NK-92 treated with Interleukin-12 subunit alpha and Interleukin-12 subunit beta, amount 100 ng/mL, for 24 hours (cell line): ENCODE measurements around the gene FAM83G.

ENCODE experiments used
- DNase-seq: peaks from one replicate; lab custom pipeline; 2025; lab: John Stamatoyannopoulos, UW

Gene FAM83G

DNA sequence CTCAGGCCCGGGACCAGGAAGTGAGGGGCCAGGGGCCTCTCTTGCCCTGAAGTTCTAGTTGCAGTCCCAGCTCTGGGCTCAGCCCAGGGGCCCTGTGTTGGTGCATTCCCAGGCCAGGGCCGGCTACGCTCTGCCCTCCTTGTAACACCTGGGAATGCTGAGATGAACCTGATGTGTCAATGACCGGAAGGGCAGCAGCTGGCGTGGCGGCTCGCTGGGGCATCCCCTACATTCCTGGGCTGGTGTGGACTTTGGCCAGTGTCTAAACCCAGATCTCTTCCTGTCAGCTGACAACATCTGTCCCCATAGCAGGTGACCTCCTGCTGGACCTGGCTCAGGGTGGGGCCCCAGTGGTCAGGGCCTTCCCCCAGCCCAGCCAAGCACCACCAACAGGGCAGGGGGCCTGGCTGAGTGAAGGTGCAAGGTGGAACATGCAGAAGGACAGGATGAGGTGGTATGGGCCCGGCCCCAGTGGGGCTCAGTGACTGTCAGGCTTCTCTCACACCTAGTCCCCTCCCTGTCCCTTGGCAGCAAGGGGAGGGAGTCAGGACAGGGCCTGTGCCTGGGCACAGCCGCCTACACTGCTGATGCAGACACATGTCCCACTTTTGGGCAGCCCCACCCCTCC, 15.9 kb downstream of the FAM83G start:
- no peak for DNase-seq

DNA sequence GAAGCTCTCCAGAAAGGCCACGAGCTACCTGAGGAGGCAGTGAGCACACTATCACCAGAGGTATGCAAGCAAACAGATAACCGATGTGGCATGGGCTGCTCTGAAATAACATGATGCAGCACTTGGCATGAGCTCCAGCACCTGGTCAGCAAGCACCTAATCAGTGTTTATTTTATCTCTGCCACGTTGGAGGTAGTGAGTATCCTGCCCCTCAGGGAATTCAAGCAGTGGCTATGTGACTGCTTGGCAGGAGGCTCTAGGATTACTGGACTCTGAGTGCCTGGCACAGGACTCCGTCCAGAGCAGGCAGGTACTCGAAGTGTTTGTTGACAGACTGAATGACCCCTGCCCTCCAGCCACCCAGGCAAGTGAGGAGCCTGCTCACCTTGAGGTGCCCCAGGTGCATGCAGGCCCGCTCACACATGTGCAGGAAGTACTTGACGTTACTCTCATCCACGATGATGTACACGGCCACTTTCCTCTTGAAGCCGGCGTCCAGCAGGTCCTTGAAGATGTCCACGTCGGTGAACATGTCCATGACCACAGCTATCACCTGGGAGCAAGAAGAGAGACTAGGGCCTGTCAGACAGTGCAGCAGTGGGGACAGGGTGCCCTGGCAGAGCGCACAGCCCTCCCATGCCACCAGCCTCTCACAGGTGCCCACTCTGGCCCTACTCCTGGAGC, 16.6 kb downstream of the FAM83G start:
- no peak for DNase-seq

DNA sequence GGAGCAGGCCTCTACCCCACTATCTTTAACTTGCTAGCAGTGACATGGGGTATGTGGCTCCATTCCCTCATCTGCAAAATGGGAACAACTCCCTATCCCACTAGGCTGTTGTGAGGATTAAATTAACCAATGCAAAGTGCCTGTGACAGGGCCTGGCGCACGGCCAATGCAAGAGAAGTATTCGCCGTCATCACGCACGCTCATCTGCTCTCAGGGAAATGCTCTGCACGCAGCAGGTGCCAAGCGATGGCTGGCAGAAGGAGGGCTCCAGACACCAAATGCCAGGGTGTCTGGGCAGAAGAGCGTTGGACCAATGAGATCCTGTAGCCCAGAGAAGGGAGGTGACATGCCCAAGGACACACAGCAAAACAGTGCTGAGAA, 17.3 kb downstream of the FAM83G start:
- no peak for DNase-seq

DNA sequence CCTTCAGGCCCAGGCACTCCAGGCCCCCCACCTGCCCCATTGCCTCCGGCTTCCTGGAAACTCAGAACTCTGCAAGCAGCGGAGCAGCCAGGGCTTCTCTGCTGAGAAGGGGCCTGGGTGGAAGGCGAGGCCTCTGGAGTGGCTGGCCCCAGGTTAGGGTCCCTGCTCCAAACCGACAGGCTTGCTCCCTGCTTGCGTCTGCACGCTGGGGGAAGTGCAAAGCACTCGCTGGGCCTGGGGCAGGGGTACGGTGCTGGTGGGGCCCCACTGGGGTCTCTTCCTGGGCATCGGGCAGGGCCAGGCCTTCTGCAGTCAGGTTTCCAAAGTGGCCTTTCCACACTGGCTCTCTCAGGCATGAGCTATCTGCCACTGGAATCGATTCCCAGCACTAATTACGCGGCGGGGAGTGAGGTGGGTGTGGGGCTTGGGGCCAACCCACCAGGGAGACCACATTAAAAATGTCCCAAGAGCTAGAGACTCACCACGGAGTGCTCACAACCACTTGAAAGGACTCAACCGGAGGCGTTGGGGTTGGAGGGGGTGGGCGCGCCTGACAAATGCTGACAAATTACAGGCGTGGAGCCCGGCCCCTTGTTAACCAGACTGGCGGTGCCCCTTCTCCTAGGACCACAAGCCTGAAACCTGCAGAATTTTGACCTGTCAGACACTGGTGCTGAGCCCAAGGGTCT, 17.9 kb downstream of the FAM83G start:
- no peak for DNase-seq

DNA sequence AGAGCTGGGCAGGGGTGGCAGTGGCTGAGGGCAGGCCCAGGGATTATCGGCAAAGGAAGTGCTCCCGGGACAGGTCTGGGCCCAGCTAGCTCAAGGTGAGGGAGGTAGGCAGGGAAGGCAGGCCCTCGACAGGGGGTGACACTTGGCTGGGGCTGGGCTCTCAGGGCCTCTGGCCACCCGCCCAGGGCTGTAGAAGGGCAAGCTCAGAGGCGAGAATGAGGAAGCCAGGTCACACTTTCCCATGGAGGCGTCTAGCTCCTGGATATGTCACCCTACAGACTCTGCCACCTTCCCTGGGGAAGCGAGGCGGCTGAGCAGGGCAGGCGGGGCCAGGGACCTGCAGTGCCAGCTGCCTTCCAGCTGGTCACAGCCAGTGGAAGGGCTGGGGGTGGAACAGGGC, 19.1 kb downstream of the FAM83G start:
- no peak for DNase-seq

DNA sequence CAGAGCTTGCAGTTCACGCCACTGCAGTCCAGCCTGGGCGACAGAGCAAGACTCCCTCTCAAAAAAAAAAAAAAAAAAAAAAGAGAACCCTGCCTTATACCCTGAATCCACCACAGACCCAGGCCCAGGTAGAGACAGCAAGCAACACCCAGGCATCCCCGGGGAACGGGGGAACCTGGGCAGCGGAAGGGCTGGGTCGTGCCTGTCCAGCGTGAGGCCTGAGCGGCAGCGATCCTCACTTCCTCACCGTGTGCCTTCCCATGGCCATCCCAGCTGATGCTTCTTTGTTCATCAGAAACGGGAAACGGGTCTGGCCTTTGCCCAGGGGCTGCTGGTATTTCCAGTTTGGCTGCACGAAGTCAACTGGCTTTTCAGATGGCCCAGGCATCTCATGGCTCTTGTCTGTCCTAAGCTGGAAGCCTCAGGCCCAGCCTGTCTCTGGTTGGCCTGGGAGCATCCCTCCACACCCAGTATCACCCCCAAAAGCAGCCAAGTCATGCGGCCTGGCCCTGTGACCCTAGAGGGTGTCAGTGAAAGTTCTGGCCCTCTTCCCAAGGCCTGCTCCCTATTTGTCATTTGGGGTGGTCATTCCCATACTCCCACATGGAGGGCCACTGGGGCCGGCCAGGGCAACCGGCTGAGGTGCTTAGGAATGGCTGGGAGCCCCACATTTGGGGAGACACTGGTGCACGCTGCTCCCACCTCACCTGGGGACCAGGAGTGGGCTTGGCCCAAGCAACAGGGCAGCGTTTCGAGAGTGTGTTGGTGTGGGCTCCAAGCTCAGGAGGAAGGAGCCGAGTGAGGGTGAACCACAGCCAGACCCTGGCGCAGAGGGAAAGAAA, 20.1 kb downstream of the FAM83G start:
- DNase-seq = no peak

DNA sequence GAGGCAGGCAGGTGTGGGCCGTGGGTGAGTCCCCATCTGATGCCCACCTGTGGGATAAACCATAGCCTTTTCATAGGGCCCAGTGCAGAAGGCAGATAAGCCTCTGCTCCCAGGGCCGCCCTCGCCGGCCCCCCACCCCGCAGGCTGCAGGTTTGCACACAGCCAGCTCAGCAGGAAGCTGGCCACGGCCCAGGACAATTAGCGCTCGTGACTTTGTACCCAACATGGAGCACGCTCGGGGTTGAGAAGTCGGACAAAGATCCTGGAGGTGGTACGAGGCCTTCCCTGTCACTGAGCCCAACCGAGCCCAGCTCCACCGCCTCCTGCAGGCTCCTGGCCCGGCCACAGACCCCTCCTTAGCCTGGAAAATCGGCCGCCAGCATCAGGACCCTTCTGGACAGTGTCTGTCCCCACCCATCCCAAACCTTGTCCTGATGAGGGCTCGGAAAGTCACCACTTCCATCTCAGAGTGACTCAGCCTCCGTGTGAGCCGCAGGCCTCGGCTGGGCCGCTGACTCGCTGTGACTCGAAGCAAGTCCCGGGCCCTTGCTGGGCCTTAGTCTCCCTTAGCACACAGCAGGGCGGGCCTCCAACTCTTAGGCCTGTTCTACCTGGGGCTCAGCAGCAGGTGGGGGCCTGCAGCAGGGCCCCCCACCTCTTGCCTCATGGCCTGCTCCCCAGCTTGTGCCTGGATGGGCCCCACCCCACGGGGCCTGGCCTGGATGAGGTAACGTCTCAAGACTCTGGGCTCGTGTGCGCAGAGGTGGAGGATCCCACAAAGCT, 22.7 kb downstream of the FAM83G start:
- no peak for DNase-seq

DNA sequence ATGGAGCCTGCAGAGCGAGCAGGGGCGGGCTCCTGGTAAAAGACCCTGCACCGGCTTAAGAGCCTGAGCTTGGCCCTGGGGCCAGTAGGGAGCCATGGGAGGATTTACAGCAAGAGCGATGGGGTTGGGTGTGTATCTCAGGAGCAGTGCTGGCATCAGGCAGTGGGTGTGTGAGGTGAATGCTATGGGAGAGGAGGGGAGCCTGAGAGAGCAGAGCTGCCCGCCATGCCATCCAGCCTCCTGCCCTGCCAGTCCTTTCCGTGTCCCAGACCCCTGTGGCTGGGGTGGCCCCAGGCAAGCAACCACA, 23.3 kb downstream of the FAM83G start:
- no peak for DNase-seq

DNA sequence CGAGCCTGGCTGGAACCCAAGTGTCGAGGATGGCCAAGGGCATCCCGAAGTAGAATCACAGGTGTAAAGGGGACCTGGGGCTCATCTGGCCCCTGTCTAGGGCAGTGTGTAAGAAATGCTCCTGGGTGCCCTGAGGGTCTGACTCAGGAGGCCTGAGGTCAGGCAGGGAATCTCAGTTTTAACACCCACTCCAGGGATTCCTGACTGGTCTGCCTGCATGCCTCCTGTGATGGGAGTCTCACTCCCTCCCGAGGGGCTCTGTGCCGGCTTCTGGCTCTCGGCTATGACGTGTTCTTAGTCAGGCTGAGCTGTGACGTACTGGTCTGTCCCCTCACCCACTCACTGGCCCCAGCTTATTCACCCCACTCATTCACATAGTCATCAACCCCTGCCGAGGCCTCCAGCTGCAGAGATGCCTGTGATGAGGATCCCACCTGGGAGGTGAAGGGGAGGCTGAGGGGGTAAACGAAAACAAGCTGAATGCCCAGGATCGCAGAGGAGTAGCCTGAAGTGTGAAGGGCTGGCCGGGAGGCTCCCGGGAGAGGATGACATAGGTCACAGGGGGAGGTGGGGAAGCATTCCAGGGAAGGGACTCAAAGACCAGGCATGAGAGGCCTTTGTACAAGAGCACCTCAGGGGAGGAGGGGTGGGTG, 23.8 kb downstream of the FAM83G start:
- DNase-seq = no peak

DNA sequence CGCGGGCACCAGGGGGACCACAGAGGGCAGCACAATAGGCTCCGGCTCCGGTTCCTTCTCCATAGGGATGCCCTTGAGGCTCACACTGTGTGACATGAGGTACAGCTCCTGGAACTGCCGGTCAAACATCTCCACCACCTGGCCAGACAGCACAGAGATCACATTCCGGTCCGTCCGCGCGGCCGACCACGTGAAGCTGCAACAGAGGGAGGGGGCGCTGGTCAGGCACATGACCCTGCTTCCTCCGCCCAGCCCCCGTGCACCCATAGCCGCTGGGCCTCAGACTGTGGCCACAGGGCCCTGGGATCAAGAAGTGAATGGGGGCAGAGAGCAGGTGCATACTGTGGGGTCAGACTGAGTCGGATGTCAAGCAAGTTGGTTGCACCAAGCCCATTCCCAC, 25.9 kb downstream of the FAM83G start:
- no peak for DNase-seq

DNA sequence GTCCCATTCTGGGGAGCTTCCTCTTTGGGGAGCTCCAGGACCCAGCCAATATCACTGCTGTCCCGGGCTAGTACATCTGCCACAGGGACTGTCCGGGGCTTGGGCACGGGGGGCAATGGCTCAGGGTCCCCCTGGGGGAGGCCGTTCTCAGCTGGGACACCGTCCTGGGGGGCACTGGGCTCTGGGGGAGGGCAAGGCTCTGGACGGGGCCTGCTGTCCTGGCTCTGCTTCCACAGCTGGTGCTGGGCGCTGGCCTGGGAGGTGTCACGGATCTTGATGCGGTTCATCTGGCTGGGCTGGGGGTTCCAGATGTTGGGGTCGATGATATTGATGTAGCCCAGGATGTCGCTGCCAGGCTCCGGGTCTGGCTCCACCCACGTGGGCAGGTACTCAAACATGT, 26.5 kb downstream of the FAM83G start:
- no peak for DNase-seq

DNA sequence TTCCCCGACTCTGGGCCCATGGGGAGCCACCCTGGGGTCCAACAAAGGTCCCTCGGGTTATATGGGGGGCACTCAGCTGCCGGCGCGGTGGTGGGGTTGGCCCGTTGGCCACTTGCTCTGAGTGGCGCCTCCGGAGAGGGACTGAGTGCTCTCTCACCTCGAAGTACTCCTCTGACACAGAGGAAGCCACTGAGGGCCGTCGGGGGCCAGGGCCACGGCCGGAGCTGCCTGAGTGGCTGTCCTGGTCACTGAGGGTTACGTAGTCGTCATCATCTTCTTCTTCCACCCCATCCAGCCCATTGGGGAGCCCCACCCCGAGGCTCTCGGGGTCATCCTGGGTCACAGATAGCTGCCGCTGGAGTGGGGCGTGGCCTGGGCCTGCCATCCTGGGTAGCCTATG, 26.9 kb downstream of the FAM83G start:
- no peak for DNase-seq

DNA sequence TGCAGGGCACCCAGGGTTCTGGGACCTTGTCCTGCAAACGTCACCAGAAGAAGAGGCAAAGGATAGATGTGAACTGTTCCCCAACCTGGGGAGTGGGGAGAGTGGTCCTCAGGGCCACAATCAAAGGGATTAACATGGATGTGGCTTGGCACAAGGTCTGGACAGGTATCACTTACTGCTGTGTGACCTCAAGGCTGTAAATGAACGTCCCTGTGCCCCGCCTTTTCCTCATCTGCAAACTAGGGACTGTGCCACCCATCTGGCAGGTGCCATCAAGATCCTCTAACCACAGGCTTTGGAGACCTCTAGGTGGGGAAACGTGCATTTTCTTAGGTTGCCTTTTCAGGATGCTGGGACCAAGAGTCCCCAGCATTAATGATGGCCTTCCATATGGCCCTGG, 27.5 kb downstream of the FAM83G start:
- DNase-seq = no peak

DNA sequence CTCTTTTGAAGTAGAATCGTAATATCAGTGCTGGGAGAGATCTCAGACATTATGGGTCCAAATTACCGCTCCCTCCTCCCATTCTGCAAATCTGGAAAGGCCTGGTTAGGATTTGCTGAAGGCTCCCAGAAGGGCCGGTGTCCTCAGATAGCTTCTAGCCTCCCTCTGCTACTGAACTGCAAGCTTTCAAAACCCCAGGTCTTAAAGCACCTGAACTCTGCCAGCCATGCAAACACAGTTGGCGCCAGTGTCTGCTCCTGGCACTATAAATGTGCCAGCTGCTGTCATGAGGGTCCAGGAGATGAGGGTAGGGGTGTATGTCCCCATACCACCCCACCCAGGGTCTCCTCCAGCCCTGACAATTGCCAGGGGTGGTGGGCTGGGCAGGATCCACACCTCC, 28.4 kb downstream of the FAM83G start:
- DNase-seq = no peak

DNA sequence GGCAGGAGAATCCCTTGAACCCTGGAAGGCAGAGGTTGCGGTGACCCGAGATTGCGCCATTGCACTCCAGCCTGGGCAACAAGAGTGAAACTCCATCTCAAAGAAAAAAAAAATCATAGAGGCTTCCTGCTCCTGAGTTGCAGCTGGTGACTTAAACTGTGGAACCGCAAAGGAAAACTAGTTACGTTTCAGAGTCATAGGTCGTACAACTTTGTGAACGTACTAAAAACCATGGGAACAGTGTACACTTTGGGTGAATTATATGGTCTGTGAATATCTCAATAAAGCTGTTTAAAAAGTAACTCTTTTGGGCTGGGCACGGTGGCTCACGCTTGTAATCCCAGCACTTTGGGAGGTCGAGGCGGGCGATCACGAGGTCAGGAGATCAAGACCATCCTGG, 29.0 kb downstream of the FAM83G start:
- DNase-seq = no peak

DNA sequence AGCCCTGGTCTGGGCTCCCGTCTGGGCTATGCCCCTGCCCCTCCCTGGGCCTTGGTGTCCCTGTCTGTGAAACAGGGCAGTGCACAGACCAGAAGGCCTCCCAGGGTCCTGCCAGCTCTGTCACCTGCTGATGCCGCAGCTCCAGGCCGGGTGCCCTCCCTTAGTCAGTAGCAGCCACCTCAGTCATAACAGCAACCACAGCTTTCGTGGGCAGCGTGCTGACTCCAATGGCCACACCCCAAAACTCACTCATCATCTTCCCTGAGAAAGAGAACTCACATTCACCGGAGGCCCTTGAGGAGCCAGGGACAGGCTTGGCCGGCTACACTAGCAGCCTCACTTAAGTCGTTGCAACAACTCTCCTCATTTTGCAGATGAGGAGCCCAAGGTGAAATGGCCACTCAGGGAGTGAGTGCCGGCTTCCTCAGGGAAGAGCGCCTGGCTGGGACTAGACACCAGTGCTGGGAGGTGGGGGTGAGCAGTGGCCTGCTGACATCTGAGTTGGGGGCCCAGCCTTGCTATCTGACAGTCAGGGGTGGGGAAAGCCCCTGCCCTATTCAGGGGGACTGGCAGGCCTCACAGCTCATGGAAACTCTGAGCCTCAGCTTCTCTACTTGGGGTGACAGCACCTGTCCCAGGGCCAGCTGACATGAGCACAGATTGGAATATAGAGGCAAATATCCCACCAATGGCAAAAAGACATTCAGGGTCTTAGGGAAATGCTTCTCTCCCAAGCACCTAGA, 30.0 kb downstream of the FAM83G start:
- no peak for DNase-seq

DNA sequence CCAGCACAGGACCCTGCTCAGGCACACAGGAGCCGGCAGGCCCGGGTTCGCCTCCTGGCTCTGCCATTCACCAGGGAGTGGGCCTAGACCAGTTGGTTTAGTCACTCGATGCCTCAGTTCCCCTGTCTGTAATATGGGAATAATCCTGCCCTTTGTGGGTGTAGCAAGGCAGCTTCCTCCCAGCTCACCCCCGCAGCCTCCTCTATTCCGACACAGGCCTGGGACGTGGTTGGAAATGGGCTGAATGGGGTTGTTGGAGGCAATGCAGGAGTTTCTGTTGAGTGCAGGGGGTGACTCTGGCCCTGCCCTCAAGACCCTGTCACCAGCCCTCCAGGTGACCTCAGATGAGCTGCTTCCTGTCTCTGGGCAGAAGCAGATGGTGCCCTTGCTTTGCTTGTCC, 32.8 kb downstream of the FAM83G start:
- DNase-seq = no peak

DNA sequence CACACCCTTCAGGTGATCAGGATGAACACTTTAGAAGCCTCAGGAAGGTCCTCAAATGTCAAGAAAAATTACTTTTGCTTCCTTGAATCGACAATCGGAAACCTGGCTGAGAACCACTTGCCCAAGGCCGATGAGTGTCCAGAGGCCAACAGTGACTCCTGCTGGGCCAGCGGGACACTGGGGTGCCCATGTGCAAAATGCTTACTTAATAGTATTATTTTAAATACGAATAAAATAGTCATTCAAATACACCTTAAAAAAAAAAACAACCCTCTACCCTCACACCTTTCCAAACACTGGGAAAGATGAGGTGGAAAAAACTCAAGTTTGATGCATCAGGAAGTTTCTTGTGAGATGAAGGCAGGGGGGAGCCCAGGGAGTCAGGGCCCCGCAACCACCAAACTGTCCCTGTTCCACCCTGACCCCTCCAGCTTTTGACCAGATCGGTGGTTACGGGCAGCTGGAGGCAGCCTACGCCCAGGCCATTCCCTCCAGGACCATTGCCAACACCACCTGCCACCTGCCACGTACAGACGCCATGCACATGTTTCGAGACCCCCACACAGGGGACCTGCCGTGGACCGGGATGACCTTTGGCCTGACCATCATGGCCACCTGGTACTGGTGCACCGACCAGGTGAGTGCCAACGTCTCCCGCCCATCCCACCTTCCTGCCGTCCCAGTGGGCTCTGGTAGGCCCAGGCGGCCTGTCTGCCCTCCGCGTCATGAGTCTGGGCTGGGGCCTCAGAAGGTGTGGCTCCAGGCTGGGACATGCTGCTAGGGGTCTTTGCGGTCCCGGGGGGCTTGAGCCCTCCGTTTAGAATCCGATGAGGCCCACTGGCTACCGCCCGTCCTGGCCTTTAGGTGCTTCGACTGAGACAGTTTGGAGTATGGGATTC, 33.7 kb downstream of the FAM83G start:
- DNase-seq = no peak

DNA sequence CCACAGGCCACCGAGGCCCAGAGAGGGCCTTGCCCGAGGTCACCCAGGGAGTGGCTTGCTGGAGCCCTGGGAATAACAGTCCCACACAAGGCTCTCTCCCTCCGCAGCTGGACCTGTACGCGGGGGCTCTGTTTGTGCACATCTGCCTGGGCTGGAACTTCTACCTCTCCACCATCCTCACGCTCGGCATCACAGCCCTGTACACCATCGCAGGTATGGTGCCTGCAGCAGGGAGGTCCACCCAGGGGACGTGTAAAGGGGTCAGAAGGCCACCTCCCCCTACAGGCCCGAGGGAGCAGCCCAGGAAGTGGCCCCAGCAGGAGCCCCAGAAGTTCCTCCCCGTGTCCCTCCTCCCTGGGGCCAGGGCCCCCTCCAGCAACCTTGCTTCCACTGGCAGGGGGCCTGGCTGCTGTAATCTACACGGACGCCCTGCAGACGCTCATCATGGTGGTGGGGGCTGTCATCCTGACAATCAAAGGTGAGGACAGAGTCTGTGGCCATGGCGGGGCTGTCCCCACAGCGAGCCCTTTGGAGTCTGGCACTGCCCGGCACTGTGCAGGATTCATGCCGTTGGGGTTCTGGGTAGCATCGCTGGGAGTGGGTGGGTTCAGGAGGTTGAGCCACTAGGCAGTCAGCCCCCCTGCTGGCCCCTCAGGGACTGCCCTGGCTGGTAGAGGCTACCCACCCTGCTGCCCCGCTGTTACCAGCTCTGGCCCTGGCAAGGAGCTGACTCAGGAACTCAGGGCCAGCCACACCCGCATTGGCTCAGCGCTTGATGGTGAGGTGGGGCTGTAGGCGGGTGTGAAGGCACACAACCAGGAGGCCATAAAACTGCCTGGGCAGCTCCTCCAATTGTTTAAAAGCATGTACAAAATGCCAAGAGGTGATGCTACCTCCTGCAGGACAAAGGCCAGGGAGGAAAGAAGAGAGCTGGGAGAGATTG, 35.3 kb downstream of the FAM83G start:
- no peak for DNase-seq
